Immature natural killer cell (primary cell): ENCODE data around the gene RXRA. TPM values are rescaled to one million over a fixed set of nuclear protein-coding genes. Genes with fewer than 3 reads are reported as not detected.

Source experiments
- DNase-seq, 3 donors: peaks; one replicate each; pipeline ENCODE4 v3.0.0; 2022; ENCODE audit warnings: mixed read lengths in 1 of 3
- H3K27ac Mint-ChIP-seq, 6 donors: one replicate each; pipeline ENCODE4 v1.8.0; 2020; ENCODE audit warnings: mixed read lengths in 6 of 6, mild to moderate bottlenecking in 5 of 6, inconsistent platforms in 4 of 6, moderate library complexity in 3 of 6
- H3K27me3 Mint-ChIP-seq, 3 donors: one replicate each; pipeline ENCODE4 v1.8.0; 2020 to 2021; ENCODE audit warnings: low read depth in 3 of 3, mild to moderate bottlenecking in 3 of 3, mixed read lengths in 3 of 3, moderate library complexity in 3 of 3, inconsistent platforms in 1 of 3
- H3K36me3 Mint-ChIP-seq, 3 donors: one replicate each; pipeline ENCODE4 v1.8.0; 2020; ENCODE audit warnings: mixed read lengths in 3 of 3, inconsistent platforms in 2 of 3, mild to moderate bottlenecking in 2 of 3
- H3K4me1 Mint-ChIP-seq, 2 donors: one replicate each; pipeline ENCODE4 v1.8.0; 2020; ENCODE audit warnings: inconsistent platforms in 2 of 2, mild to moderate bottlenecking in 2 of 2, mixed read lengths in 2 of 2, moderate library complexity in 1 of 2
- H3K4me3 Mint-ChIP-seq, 5 donors: one replicate each; pipeline ENCODE4 v1.8.0; 2020; ENCODE audit warnings: mild to moderate bottlenecking in 5 of 5, mixed read lengths in 5 of 5, inconsistent platforms in 3 of 5, moderate library complexity in 3 of 5
- H3K9me3 Mint-ChIP-seq, 6 donors: one replicate each; pipeline ENCODE4 v1.8.0; 2020; ENCODE audit warnings: mild to moderate bottlenecking in 6 of 6, mixed read lengths in 6 of 6, inconsistent platforms in 4 of 6, moderate library complexity in 3 of 6
- polyA plus RNA-seq, 3 donors: library from polyadenylated mRNA; unstranded; fragments of 300-500 nt; fragmentation: Illumina TruSeq; gene quantifications; one replicate each; pipeline ENCODE4 v1.2.3, GENCODE V29; 2021

RXRA gene
- polyA plus RNA-seq, 3 donors from 2014 or later: 1.0 to 4.4 (median 1.9) TPM

DNA sequence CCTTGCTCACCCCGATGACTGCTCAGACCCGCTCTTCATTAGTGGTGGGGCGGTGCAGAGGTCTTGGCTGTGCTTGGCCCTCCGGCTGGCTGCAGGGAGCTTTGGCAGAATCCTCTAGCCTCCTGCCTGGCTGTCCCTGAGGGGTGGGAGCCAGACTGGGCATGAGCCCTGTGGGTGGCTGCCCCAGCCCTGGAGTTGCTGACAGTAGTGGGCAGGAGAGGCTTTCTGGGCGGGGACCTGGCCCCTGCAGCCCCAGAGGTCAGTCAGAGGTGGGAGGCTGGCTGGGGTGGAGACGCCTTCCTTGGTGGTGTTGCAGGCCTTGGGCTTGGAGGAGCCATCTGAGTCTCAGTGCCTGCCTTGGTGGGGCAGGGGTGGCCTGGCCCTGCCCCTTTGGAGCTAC lies 146.0 kb downstream of the RXRA start:
- DNase-seq: no peak
- Mint-ChIP-seq H3K27ac (no peak overlapping the region), H3K36me3 (no peaks in the 10 kb centered on the region), H3K27me3 (peaks cover 0 to 4% (median 2%) of the 10 kb centered on the region in 3 donors), H3K9me3 (no peaks in the 10 kb centered on the region), H3K4me3 (no peak overlapping the region), H3K4me1 (peaks cover 0 to 2% of the 10 kb centered on the region in 2 donors)

DNA sequence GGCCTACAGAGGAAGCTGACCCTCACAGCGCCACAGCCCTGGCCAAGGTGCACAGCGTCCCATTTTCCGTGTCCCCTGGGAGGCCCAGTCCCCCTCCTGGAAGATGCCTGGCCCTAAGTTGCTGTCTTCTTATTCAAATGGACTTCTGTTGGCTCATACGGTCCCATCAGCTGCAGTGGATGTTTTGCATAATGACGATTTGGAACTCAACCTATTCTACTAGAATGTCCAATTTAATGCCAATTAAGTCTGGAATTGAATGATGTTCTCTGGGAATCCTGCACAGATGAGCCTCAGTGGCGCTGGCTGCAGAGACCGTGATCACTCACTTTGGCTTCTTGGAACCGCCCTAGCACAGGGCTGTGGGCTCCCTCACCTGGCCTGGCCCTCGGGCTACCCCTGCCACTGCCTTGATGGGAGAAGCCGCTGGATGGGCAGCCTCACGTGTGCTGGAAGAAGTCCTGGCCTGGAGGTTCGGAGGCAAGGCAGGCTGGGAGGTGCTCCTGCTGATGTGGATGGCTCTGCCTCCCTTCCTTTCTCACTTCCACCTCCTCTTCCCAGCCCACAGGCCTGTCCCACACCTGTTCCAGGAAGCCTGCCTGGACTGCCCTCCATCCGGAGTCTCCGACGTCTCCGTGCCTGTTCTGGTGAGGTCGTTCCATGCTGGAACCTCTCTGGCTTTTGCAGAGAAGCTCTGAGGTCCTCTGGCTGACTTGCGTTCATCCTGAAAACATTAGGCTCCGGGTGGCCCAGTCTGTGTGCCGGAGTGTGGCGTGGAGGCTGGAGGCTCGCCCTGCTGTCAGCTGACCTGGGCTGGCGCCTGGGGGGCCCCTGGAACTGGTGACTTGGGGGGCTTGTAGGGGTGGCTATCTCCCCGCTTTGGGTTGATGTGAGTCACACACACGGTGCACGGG lies 147.1 kb downstream of the RXRA start:
- Mint-ChIP-seq H3K27ac (peak overlapping the region in 1 of 6 donors; percentile 53), H3K9me3 (no peaks in the 10 kb centered on the region), H3K4me1 (peaks cover 0 to 2% of the 10 kb centered on the region in 2 donors)

DNA sequence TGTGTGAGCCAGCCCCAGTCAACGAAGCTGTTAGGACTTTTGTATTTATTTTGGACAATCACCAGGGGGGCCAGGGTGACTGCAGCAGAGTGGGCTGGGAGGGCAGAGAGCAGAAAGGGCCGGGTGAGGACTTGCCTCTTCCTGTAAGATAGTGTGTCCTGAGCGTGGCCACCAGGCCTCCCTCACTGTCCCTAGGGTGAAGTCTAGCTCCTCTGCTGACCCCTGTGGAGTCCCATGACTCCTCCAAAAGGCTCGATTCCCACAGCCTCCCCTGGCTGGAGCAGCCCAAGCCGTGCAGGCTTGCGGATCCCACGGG lies 147.8 kb downstream of the RXRA start:
- Mint-ChIP-seq H3K9me3 (no peaks in the 10 kb centered on the region), H3K4me1 (peaks cover 0 to 2% of the 10 kb centered on the region in 2 donors), H3K27ac (peak overlapping the region in 1 of 6 donors; percentile 53), H3K36me3 (no peaks in the 10 kb centered on the region), H3K27me3 (peaks cover 0 to 3% (median 2%) of the 10 kb centered on the region in 3 donors), H3K4me3 (no peak overlapping the region)
- no peak for DNase-seq

More for the DNA sequence above, 147.1 kb downstream of the RXRA start:
- Mint-ChIP-seq H3K4me3 (no peak overlapping the region), H3K36me3 (no peaks in the 10 kb centered on the region), H3K27me3 (peaks cover 0 to 4% (median 2%) of the 10 kb centered on the region in 3 donors)
- DNase-seq: no peak

DNA sequence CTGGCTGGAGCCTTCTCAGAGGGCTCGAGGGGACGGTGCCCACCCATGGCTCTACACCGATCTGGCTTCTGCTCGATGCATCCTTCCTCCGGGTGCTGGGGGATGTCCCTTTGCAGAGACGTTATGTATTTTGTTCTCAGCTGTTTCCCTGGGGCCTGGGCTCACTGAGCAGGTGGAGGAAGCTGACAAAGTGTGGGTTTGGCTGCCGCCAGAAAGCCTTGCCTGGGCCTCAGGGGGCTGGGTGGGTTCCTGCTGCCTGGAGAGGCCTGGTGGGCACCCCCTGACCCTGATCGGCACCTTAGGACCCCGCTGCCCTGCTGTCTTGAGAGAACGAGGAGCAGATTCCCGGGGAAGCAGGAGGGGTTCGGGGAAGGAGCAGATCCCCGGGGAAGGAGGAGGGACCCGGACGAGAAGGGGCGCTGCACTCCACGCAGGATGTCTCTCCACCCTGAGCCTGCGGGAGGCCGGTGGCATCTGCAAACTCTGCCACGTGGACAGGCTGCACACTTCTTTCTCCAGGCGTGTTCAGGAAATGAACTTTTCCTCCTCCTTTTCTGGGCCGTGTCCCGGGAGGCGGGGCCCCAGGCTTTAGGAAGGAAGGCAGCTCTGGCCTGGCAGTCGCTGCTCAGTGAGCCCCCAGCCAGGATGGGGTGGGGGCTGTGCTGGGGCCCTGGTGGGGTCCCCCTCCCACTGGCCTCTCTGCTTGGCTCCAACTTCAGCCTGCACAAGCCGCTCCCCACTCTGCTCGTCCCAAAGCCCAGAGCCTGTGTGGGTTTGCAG lies 148.9 kb downstream of the RXRA start:
- no peak overlapping the region for H3K4me3 Mint-ChIP-seq
- H3K27me3 Mint-ChIP-seq: peaks cover 0 to 4% (median 2%) of the 10 kb centered on the region in 3 donors
- no peak for DNase-seq
- no peaks in the 10 kb centered on the region for H3K4me1 Mint-ChIP-seq
- no peaks in the 10 kb centered on the region for H3K9me3 Mint-ChIP-seq
- H3K36me3 Mint-ChIP-seq: no peaks in the 10 kb centered on the region
- peak overlapping the region in 1 of 6 donors; percentile 4 for H3K27ac Mint-ChIP-seq

DNA sequence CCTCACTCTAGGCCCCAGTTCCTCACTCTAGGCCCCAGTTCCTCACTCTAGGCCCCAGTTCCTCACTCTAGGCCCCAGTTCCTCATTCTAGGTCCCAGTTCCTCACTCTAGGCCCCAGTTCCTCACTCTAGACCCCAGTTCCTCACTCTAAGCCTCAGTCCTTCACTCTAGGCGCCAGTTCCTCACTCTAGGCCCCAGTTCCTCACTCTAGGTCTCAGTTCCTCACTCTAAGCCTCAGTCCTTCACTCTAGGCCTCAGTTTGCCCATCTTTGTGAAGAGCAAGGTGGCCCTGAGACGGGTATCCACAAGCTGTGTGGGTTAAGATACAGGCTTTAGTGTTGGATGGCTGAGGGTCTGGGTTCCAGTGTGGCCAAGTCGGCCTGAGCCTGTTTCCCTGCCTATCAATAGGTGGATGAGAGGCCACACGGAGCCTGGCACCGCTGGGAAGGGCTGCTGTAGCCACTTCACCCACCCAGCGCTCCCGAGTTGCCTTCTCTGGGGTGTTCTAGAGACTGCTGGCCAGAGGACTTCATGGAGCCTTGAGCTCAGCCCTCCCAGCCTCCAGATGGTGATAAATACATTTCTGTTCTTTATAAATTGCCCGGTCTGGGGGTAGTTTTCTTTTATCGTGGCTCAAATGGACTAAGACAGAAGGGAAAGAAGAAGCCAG lies 150.2 kb downstream of the RXRA start:
- Mint-ChIP-seq H3K9me3 (no peaks in the 10 kb centered on the region), H3K27ac (no peak overlapping the region), H3K27me3 (peaks cover 0 to 4% (median 2%) of the 10 kb centered on the region in 3 donors), H3K4me3 (no peak overlapping the region), H3K36me3 (no peaks in the 10 kb centered on the region), H3K4me1 (no peaks in the 10 kb centered on the region)
- DNase-seq: no peak

DNA sequence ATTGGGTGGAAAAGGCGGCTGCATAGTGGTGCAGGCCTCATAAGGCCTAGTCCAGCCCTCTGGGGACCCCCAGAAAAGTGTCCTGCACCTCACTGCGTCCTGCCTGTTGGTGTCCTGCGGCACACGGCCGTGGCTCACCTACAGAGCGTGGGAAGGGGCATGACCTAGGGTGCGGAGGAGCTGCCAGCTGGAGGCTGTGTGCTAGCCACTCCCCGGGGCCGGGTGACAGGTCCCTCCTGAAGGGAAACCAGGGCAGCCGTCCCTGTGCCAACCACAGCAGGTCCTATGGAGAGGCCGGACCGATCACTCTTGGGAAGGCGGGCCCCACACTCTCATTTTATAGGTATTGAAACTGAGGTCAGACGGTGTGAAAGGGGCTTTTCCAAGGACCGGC lies 150.7 kb downstream of the RXRA start:
- no peaks in the 10 kb centered on the region for H3K36me3 Mint-ChIP-seq
- no peak overlapping the region for H3K27ac Mint-ChIP-seq
- H3K9me3 Mint-ChIP-seq: no peaks in the 10 kb centered on the region
- no peak overlapping the region for H3K4me3 Mint-ChIP-seq
- no peaks in the 10 kb centered on the region for H3K4me1 Mint-ChIP-seq
- peaks cover 0 to 4% (median 2%) of the 10 kb centered on the region in 3 donors for H3K27me3 Mint-ChIP-seq
- DNase-seq: no peak

DNA sequence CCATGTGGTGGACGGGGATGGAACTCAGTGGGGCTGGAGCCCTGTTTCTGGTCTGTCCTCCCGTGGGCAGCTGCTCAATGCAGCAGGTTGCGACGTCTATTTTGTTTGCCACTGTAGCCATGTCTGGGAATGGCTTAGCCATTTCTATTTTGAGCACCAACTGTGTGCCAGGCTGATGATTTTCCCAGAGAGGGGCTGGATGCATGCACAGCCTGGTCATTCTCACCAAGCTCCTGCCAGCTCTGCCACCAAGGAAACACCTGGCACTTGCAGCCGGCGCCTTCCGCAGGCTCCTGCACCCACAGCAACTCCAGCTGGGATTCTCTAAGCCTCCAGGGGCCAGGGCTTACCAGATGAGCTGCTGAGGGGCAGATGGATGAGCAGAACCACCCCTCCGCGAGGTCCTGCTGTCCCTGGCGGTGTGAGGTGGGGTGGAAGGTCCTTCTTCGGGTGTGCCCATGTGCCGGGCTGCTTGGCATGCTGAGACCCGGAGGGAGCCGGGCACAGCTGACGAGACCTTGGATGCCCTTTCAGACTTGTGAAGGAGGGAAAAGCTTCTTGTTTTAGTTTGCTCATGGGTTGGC lies 151.2 kb downstream of the RXRA start:
- peaks cover 0 to 3% (median 2%) of the 10 kb centered on the region in 3 donors for H3K27me3 Mint-ChIP-seq
- DNase-seq: no peak
- no peaks in the 10 kb centered on the region for H3K9me3 Mint-ChIP-seq
- no peaks in the 10 kb centered on the region for H3K36me3 Mint-ChIP-seq
- H3K4me3 Mint-ChIP-seq: no peak overlapping the region
- no peak overlapping the region for H3K27ac Mint-ChIP-seq
- no peaks in the 10 kb centered on the region for H3K4me1 Mint-ChIP-seq

DNA sequence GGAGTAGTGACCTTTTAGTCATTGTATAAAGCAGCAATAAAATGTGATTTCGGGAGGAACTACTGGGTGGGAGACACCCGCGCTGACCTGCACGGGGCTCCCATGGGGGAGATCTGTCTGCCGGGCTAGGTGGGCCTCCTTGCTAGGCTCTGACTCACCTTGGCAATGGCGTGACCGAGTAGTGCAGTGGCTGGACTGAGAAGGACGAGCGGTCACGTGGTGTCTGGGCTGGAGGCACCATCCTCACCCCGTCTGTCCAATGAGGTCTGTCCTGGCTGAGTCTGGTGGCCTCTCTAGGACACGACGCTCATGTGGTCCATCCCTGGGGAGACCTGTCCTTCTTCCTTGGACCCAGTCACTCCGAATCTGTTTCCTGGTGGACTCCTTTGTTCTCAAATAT lies 151.7 kb downstream of the RXRA start:
- no peak overlapping the region for H3K4me3 Mint-ChIP-seq
- H3K27ac Mint-ChIP-seq: peak overlapping the region in 1 of 6 donors; percentile 5
- no peaks in the 10 kb centered on the region for H3K9me3 Mint-ChIP-seq
- peaks cover 0 to 4% (median 3%) of the 10 kb centered on the region in 3 donors for H3K27me3 Mint-ChIP-seq
- no peaks in the 10 kb centered on the region for H3K4me1 Mint-ChIP-seq
- H3K36me3 Mint-ChIP-seq: no peaks in the 10 kb centered on the region
- no peak for DNase-seq

DNA sequence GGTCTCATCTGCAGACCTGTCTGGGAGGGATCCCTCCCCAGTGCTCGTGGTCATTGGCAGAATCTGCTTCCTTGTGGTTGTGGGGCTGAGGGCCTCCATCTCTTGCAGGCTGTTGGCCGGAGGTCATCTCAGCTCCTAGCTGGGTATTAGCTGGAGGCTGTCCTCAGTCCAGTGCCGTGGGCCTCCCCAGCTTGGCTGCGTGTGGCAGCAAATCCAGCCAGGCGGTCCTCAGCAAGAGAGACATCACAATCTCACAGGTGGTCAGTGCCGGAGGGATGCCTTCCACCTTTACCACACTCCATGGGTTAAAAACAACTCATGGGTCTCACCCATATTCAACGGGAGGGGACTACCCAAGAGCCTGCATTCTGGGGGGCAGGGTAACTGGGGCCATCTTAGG lies 155.5 kb downstream of the RXRA start:
- Mint-ChIP-seq H3K27me3 (peaks cover 2 to 9% (median 2%) of the 10 kb centered on the region in 3 donors), H3K36me3 (no peaks in the 10 kb centered on the region), H3K4me1 (no peaks in the 10 kb centered on the region), H3K9me3 (no peaks in the 10 kb centered on the region), H3K27ac (no peak overlapping the region), H3K4me3 (no peak overlapping the region)
- no peak for DNase-seq

DNA sequence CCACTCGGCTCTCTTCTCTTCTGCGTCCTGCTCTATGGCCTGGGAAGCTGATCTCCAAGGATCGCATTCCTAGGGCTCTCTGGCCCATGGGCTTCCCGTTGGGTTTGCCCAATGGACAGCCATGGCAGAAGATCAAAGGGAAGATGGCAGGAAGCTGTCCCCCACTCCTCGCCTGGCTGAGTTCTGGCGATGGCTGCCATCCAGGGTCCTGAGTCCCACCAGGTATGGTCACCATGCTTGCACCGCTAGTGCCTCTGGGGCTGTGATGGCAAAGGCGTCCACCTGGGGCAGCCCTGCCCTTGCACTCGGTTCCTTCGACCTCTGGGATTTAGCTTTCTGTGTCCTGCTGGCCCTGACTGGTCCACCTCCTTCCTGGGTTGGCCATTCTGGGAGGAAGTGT lies 156.0 kb downstream of the RXRA start:
- Mint-ChIP-seq H3K27ac (no peak overlapping the region), H3K4me1 (no peaks in the 10 kb centered on the region), H3K4me3 (no peak overlapping the region), H3K9me3 (no peaks in the 10 kb centered on the region), H3K27me3 (peaks cover 2 to 9% (median 2%) of the 10 kb centered on the region in 3 donors), H3K36me3 (no peaks in the 10 kb centered on the region)
- no peak for DNase-seq

DNA sequence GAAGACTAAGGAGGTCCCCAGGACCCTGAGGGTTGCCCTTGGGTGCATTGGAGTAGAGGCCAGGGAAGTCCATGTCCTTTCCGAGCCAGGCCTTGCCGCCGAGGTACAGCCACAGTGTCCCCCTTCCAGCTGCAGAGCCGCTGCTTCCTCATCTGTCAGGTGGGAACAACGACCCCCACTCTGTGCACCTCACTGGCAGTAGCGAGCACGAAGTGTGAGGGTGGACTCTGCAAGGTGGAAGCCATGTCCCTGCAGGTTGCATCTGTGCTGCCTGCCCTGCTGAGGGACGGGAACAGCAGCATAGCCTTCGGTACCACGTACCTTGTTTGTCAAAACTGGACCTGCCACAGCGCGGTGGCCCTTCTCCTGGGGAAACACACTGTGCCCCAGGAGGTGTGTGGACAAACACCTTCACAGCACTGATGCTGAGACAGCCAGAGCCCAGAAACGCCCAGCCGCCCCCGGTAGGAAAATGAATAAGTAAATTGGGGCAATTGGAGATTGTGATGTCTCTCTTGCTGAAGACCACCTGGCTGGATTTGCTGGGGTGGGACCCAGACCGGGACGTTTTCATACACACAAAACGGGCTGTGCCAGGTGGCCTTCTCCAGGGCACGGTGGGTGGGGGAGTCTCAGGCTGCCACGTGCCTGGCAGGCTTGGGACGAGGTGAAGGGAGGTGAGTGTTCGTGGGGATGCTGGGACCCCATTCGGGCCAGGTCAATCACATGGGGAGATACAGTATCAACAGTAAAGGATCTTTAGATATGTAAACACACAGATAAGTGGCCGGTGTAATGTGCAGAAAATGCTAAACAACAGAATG lies 157.3 kb downstream of the RXRA start:
- Mint-ChIP-seq H3K36me3 (no peaks in the 10 kb centered on the region), H3K4me3 (no peak overlapping the region), H3K4me1 (no peaks in the 10 kb centered on the region), H3K27me3 (peaks cover 2 to 9% (median 2%) of the 10 kb centered on the region in 3 donors), H3K9me3 (no peaks in the 10 kb centered on the region), H3K27ac (no peak overlapping the region)
- DNase-seq: no peak

DNA sequence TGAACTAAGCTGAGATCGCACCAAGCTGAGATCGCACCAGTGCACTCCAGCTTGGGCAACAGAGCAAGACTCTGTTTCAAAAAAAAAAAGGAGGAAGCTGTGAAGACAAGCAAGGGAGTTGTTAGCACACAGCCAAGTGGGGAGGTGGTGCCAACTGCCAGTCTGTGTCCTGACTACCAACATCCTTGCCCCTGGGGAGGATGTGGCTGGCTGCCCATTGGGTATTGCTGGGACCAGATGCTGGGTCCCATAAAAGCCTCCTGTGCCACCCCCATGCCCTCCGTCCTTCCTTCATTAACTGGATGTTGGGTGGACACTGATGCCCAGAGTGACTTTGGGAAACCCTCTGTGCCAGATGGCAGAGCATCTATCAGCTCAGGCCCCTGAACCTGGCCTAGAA lies 158.2 kb downstream of the RXRA start:
- peaks cover 2 to 9% (median 2%) of the 10 kb centered on the region in 3 donors for H3K27me3 Mint-ChIP-seq
- no peak for DNase-seq

DNA sequence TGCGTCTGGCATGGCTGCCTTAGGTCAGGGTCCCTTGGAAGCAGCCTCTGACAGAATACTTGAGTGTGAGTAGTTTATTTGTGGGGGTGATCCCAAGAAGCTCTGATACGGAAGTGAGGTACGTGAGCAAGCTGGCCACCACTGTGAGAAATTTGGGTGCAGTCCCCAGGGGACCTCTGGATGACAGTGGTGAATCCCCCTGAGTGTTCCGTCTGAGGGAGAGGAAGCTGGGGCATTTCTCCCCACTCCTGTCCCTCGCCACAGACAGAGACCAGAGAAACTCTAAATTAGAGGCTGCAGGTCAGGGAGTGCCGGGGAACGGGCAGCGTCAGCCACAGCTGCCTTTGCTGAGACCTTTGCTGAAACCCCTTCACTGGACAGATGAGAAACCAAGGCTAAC lies 159.4 kb downstream of the RXRA start:
- Mint-ChIP-seq H3K4me3 (no peak overlapping the region), H3K27ac (no peak overlapping the region)
- DNase-seq: no peak

More for the DNA sequence above, 158.2 kb downstream of the RXRA start:
- Mint-ChIP-seq H3K4me3 (no peak overlapping the region), H3K36me3 (no peaks in the 10 kb centered on the region), H3K9me3 (no peaks in the 10 kb centered on the region), H3K4me1 (no peaks in the 10 kb centered on the region), H3K27ac (no peak overlapping the region)

More for the DNA sequence above, 159.4 kb downstream of the RXRA start:
- peaks cover 0 to 9% (median 2%) of the 10 kb centered on the region in 3 donors for H3K27me3 Mint-ChIP-seq
- H3K4me1 Mint-ChIP-seq: no peaks in the 10 kb centered on the region
- H3K9me3 Mint-ChIP-seq: no peaks in the 10 kb centered on the region
- no peaks in the 10 kb centered on the region for H3K36me3 Mint-ChIP-seq
